NCI-H2227 (cell line): ENCODE measurements around the gene TAAR1.

Source experiments
- DNase-seq: peaks from one replicate; lab custom pipeline; 2025; ENCODE audit not compliant: unreplicated experiment; lab: John Stamatoyannopoulos, UW

Gene TAAR1

DNA sequence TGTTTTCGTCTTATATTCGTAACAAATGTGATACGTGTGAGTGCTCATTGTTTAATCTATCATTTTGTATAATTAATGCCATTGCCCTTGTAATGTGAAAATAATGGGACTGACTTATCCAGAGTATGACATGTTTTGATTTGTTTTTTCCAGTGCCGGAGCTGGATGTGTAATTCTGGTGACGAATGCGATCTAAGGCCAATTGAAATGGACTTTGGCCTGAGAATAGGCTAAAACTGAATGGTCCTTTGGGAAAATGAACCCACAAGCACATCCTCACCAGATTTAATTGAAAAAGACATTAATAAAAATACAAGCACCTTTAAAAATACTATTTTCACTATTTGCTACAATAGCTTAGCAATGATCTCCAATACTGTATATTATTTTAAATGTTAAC lies 62.8 kb downstream of the TAAR1 start:
- DNase-seq, result no peak
